ENCODE data around the gene SDK1.

Gene SDK1

DNA sequence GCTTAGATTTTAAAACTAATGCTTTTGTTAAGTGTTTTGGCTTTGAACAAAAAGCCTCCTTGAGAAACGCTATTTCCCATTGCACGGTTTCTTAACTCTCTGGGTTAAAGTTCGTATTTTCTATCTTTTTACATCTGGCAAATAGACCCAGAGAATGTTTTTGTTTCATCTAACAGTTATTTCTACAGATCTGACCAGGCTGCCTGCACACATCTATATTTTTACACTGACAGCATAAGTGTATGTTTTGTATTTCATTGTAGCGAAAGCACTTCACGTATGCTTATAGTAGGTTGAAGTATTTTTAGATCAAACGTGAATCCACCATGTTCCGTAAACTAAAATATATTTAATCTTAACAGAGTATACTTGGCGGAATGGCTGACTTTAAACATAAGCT lies 477.3 kb downstream of the SDK1 start:
- no peak for DNase-seq (ENCODE audit: low read depth in 2 of 2, low spot score in 1 of 2)

DNA sequence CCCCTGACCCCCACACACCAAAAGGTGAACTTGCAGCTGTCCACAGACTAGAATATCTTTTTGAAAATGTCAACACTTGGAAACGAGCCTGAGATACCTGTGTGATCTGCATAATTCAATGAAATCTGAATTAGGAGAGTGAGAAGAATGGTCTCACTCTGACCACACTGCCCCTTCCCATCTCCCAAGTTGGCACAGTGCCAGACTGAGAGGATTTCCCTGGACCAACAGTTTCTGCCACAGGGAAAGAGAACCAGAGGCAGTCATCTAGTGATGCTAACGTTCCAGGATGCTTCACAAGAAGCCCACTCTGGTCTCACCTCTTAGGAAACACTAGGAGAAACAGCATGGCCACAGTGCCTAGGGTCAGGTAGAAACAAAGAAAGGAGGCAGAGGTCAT lies 479.0 kb downstream of the SDK1 start:
- DNase-seq (ENCODE audit: low read depth in 2 of 2, low spot score in 1 of 2) = no peak

DNA sequence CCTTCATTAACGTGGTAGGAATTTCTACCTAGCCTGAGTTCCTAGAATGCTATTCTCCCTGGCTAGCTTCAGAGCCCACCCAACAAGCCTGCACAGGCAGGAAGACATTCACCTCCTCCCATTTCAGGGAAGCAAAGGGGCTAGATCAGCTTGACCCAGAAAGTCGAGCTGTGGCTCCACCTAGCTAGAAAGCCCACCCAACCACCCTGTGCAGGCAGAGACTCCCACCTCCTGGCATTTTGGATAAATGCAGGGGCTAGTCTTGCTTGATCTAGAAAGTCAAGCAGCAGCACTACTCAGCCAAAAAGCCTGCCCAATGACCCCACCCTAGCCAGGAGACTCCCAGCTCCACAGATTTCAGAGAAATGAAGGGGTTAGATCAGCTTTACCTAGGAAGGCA lies 479.5 kb downstream of the SDK1 start:
- DNase-seq (ENCODE audit: low read depth in 2 of 2, low spot score in 1 of 2) = no peak

DNA sequence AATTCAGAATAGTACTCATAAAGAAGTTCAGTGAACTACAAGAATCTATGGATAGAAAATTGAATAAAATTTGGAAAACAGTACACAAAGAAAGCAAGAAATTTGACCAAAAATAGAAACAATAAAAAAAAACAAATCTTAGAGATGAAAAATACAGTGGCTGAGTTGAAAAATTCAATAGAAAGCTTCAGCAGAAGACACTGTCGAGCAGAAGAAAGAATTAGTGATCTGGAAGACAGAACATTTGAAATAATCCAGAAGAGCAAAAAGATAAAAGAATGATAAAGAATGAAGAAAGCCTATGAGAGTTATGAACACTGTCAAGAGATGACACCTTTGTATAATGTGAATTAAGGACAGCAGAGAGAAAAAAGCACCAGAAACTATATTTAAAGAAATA lies 480.6 kb downstream of the SDK1 start:
- DNase-seq (ENCODE audit: low read depth in 2 of 2, low spot score in 1 of 2) = no peak

DNA sequence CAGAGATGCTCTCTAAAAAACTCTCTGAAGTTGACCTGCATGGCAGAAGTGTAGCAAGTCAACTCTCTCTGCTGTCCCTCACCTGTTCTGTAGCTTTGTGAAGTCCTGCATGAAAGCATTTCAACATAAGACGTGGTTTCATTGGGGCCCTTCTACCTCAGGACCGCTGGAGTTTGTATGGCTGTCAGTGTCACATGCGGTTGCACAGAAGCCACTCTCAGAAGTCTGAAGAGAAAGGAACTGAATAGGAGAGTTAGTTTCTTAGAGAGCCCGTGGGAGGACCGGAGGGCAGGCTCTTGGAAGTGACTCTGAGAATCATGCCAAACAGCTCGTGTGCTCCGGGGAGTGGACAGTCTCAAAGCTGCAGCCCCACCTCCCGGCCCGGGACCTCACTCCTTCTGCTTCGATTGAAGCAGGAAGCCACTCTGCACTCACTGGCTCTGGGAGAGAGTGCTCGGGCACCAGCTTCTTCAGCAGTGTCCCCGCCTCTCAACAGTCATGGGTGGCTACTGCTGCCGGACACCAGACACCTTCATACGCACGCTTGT lies 486.7 kb downstream of the SDK1 start:
- no peak for DNase-seq (ENCODE audit: low read depth in 2 of 2, low spot score in 1 of 2)

DNA sequence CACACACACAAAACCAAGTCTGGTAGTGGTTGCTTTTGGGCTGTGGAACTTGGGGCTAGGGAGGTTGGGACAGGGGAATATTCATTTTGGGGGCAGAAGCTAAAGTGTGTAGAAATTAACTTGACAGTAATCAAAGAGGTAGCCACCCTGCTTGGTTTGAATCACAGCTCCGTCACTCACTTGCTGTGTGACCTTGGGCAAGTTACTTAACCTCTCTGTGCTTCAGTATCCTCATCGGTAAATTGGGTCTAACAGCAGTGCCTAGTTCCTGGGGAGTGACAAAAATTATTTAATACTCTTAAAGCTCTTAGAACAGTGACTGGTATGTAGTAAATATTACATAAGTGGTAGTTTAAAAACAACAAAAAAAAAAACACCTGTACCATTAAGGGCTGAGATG lies 489.8 kb downstream of the SDK1 start:
- no peak for DNase-seq (ENCODE audit: low read depth in 2 of 2, low spot score in 1 of 2)

DNA sequence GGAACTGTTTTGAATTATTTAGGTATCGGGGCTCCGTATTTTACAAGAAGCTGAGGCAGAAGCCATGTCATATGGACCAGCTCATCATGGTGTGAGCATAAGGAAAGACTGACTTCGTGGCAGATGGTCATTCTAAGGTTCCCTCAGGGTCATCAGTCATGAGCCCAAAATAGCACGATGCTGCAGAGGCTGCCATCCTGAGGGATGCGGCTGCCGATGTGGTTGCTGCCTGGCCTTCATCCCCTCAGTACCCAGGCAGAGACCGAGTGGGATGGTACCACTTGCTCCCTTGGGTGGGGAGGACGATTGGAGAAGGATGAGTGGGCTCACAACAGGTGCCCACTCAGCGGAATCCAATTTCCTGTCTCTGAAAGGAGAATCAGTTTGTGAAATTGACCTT lies 490.3 kb downstream of the SDK1 start:
- no peak for DNase-seq (ENCODE audit: low read depth in 2 of 2, low spot score in 1 of 2)

DNA sequence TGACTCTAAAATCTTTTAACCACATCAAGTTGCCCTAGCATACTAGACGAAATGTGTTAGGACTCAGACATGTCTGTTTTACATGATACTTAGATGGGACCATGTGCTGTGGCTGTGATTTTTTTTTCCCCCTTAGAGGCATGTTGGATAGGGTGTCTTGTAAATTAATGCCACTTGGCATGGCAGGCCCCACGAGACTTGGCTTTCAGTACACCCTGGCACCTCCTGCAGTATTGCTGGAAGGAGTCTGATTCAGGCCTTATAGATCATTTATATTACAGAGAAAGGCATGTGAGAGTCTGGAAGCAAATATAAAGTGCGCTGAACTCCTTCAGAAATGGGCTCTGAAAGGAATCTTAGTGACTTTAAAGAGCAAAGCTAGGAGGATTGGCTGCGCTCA lies 494.1 kb downstream of the SDK1 start:
- DNase-seq (ENCODE audit: low read depth in 2 of 2, low spot score in 1 of 2) = no peak

DNA sequence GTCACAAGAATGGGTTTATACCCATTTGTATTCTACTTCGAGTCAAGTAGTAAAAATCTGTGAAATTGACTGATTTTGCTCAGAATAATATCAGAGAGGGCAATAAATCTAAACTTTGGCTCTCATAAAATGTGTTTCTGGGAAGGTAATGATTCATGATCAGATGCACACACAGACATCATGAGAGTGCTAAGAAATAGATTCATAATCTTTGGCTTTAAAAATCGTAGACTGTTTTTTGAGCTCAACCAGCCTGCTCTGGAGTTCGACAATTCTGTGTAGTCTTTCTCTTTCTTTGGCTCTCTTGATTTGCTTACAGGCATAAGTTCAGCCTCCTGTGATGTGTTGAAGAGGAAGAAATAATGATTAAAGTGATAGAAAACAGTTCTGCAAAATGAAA lies 494.7 kb downstream of the SDK1 start:
- no peak for DNase-seq (ENCODE audit: low read depth in 2 of 2, low spot score in 1 of 2)

DNA sequence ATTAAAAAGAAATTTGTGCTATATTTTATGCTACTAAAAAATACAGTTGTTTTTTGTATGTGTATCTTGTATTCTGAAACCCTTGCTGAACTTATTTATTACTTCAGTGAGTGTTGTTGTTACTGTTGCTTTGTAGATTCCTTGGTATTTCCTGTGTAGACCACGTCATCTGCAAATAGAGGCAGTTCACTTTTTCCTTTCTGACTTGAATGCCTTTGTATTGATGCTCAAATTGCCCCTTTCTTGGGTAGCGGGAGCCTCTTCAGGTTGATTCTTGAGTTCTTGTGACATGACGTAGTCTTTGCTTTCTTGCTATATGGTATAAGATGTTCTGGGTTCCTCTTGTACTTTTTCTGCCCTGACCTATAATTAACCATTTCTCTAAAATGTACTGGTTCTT lies 504.1 kb downstream of the SDK1 start:
- no peak for DNase-seq (ENCODE audit: low read depth in 2 of 2, low spot score in 1 of 2)

DNA sequence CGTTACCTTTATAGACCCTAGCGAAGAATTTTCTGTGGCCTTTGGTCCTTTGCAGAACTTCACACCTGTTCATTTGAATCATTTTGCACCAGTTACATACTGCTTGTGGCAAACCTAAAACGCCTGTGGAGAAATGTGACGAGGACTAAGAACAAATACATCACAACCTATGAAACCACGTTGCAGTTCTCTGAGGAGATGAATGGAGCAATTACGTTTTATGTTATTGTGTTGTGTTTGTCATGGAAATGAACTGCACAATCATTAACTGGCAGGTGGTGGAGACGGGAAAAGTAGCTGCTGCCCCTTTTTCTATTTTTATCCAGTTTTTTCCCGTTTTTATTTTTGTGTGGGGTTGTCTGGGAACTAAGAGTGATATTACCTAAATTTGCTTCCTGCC lies 505.5 kb downstream of the SDK1 start:
- DNase-seq (ENCODE audit: low read depth in 2 of 2, low spot score in 1 of 2) = no peak

DNA sequence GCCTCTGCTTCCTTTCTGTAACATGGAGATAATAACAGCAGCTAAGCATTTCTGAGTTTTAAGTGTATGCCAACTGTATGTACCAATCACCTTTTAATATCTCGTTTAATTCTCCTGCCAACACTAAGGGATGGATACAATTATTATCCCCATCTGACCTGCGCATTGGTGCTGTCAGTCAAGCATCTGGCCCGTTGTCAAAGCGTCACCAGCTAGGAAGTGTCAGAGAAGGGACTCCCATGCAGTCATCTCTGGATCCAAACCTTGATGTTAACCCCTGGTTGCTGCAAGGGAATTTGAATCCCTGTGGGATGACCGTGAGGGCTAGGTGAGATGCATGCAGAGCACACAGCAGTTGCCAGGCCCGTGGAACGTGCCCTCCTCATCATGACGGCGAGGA lies 506.8 kb downstream of the SDK1 start:
- DNase-seq (ENCODE audit: low read depth in 2 of 2, low spot score in 1 of 2) = no peak

DNA sequence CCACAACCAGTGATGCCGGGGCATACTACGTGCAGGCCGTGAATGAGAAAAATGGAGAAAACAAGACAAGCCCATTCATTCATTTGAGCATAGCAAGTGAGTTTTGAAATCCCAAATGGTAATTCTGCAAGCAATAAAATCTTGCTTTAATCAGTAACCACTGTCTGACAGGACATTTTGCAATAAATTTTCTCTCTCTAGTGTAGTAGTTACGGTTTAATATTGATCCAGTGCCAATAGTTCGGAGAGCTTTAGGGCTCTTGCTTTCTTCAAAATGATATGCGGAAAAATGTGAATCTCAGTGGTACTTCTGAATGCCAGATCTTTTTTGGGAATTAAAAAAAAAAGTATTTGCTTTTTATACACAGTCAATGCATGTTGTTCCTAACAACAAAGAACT lies 520.4 kb downstream of the SDK1 start:
- DNase-seq (ENCODE audit: low read depth in 2 of 2, low spot score in 1 of 2) = no peak

DNA sequence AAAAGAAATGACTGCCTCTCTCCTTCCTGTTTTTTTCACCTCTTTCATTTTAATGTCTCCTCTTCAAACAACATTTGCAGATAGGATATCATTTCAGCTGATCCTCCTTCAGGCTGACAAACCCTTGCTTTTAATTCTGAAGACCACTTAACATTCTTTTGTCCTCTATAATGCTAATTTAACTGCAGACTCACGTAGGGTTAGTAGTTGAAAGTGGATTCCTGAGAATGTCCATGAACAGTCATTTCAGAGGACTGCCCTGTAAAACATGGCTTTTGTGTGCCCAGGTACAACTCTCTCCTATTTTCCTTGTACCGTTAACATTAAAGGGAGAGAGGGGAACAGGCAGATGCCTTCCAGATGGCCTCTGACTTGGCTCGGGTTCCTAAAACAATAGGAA lies 524.4 kb downstream of the SDK1 start:
- no peak for DNase-seq (ENCODE audit: low read depth in 2 of 2, low spot score in 1 of 2)

DNA sequence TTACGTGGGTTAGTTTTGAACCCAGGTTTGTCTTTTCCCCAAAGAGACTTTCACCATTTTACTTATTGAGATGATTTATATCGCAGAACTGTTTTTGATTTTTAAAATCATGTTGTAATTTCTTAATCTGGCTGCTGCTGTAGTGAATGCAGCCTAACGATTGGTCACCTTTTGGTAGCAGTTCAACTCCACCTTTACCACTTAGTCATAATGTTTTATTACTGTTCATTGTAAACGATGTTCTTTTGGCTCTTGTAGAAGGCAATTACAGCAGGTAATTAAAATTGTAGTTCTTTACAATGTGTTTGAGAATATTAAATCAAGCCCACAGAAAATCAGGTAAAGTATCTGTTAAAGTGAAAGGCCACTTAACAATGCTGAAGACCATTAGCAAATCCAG lies 531.1 kb downstream of the SDK1 start:
- no peak for DNase-seq (ENCODE audit: low read depth in 2 of 2, low spot score in 1 of 2)

DNA sequence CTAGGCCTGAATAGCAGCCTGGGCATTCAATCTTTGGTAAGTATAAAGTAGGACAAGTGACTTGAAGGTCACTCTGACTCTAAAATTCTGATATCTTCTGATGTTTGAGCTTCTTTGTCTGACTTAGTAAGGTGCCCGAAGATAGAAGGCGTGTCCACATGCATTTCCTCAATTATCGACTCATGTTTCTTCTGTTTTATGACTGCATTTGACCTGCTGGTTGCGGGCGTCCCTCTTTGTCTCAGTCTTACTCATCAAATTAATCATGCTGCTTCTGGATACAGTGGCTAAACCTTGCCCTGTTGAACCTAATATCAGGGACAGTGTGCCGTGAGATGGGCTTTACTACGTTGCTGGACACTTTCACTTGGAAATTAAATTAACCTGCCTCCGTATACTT lies 534.1 kb downstream of the SDK1 start:
- DNase-seq (ENCODE audit: low read depth in 2 of 2, low spot score in 1 of 2) = no peak

DNA sequence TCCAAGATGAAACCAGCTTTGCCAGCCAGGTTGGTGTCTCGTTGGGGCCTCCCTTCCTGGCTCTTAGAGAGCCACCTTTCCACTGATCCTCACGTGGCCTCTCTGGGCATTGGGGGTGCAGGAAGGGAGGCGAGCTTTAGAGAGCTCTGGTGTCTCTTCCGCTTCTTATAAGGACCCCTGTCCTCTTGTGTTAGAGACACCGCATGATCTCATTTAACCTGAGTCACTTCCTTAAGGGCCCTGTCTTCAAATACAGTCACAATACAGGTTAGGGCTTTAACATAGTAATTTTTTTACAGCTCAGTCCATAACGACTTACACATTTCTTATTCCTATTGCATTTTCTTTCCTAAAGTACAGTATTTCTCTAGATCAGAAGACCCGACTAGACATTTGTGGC lies 535.8 kb downstream of the SDK1 start:
- DNase-seq (ENCODE audit: low read depth in 2 of 2, low spot score in 1 of 2) = no peak

DNA sequence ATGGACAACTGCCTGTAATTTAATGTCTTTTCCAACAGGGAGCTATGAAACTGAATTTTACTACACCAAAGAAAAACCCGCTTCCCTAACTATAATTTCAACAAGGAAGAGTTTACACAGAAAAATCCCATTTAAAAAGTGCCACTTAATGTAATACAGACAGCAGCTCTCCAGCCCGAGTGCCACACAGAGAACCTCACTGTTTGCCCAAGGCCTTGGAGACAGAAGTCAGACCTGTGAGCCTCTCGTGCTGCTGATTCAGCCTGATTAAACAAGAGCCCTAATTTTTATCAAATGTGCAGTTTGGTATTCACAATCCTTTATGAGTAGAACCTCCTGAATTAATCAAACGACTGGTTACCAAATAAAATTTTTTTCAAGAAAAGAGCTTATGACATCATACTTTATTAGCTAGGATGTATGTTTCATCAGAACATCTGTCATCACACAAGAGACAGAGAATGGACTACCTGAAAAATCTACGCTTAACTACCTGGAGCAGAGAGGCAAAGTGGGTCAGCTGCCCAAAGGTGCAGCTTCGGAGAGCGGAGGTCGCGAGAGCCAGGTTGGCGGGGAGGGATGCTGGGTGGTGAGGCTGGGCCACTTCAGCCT lies 543.6 kb downstream of the SDK1 start:
- no peak for DNase-seq (ENCODE audit: low read depth in 2 of 2, low spot score in 1 of 2)

DNA sequence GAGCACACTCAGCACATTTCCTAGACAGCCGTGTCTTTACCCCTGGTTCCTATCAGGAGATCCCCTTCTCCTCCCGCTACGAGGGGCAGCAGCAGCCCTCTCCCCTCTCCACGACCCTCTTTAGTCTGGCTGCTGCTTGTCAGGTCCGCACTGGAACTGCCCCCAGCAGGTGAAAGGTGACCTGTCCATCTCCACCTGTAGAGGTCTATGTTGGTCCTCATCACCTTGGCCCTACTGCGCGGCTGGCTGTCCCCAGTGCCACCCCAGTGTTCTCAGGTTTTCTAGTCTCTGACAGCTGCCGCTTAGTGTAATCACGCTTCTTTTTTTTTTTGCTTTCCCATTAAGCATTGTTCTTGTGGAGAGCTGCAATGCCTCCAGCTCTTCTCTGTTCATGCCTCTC lies 545.7 kb downstream of the SDK1 start:
- no peak for DNase-seq (ENCODE audit: low read depth in 2 of 2, low spot score in 1 of 2)

DNA sequence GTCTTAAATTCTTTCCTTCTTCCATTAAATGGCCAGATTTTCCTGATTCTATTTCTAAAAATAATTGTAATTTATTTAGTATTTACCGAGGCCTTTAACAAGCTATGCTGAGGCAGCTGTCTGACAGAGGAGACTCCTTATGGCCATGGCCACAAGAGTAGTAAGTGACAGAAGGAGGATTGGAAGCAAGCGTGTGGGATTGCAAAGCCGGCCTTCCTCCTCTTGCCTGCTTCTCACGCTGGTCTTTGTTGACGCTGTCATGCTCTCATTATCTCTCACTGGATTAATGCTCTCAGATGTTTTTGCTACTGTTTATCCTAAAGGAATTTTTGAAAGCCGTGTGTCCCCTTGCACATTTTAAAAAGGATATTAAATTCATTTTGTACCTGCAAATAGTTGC lies 546.3 kb downstream of the SDK1 start:
- DNase-seq (ENCODE audit: low read depth in 2 of 2, low spot score in 1 of 2) = no peak

DNA sequence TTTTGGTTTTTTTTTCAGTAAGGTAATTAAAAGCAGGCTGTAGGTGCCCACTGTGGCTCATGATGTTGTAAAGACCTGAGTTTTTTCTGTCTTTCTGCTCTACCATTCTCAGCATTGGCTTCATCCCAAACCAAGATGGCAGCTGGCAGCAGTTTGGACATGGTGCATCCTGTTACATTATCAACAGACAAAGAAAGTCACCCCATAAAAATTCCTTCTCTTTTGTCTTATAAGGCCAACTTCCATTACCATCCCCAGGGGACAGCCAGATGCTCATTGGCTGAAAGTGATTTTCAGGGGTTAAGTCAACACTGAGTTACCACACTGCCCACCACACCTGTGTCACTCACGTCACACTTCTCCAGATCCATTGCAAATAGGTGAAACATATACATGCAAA lies 558.4 kb downstream of the SDK1 start:
- DNase-seq (ENCODE audit: low read depth in 2 of 2, low spot score in 1 of 2) = no peak

DNA sequence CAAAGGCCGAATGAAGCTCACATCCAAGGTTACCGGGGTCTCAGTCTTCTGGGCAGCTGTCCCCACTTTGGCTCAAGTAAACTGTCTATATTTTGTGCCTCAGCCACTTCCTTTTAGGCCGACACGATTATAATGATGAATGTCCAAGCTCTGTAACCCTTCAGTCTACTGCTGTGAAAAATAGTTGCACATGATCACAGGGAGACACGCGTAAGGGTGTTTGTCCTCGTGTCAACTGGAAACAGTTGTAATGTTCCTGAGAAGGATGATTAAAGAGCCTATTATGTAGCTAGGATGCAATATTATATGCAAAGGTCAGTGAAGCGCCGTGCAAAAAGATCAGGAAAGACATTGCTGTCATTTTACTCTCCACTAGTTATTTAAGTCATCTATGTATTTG lies 559.9 kb downstream of the SDK1 start:
- no peak for DNase-seq (ENCODE audit: low read depth in 2 of 2, low spot score in 1 of 2)

DNA sequence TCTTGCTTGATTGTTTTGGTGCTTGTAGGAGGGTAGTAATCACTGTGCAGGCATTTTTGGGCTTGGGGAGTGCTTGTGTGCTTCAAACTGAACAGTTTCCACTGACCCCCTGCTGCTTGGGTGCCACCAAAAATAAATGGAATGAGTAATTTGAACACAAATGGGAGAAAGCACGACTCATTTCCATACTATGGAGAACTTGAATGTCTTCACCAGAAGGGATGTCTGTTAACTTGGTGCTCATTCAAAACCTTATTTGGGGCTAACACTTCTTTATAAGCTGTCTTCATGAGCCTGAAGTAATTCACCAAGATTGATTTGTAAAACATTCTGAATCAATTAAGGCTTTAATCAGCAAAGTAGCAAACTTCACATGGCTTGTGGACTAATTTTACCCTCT lies 560.3 kb downstream of the SDK1 start:
- DNase-seq (ENCODE audit: low read depth in 2 of 2, low spot score in 1 of 2) = no peak

DNA sequence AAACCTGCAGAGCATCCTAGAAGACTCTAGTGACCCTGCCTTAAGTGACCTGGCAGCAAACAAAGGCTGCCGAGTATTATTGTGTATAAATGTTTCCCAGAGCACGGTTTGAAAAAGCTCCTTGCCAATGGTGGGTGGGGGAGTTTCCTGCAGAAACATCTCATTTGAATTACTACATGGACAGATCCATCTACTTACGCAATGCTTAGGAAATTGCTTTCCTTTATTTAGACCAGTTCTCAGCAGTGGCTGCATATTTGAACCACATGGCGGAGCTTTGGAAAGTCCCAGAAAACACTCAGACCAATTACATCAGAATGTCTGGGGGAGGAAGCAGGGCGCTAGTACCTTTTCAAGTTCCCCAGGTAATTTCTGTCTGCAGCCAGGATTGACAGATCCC lies 560.9 kb downstream of the SDK1 start:
- DNase-seq (ENCODE audit: low read depth in 2 of 2, low spot score in 1 of 2) = no peak

Data from stimulated activated CD8-positive, alpha-beta memory T cell treated with anti-CD3 and anti-CD28 coated beads, Interleukin-4, amount 100 ng/mL, for 1 hour (primary cell).